ENCODE results near the gene PHYKPL.

Gene PHYKPL

DNA sequence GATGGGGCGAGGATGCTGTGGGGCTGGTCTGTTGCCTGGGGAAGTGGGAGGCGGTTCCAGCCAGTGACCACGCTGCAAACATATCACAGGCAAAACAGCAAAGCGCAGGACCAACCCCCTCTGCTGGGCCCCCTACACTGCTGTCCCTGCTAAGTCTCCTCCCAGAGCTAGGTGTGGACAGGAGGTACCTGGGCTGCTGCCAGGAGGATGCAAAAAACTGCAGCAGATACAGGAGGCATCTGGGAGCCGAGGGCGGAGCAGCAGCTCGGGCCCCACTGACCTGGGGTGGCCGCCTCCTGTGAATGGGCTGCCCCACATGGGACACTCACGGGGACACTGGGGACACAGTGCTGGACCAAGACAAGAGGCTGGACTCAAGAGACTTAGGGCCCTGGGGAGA lies 48.0 kb upstream of the PHYKPL start:
- DNase-seq (ENCODE audit: low read depth in 1 of 2, low spot score in 1 of 2) = no peak
- Histone ChIP-seq H3K27ac (replicated peaks) (no peak overlapping the region), H3K27me3 (ENCODE audit: insufficient read depth, poor library complexity, severe bottlenecking) (no peaks in the 10 kb centered on the region), H3K4me3 (replicated peaks; ENCODE audit: insufficient read depth, low read length) (no peak overlapping the region)
- TF ChIP-seq CTCF (IDR thresholded peaks at IDR 0.05; ENCODE audit: insufficient read depth, low read length) = no peak
- TF ChIP-seq GABPA (IDR thresholded peaks at IDR 0.05; ENCODE audit: low read depth) = no peak
- TF ChIP-seq, protein P1, sequence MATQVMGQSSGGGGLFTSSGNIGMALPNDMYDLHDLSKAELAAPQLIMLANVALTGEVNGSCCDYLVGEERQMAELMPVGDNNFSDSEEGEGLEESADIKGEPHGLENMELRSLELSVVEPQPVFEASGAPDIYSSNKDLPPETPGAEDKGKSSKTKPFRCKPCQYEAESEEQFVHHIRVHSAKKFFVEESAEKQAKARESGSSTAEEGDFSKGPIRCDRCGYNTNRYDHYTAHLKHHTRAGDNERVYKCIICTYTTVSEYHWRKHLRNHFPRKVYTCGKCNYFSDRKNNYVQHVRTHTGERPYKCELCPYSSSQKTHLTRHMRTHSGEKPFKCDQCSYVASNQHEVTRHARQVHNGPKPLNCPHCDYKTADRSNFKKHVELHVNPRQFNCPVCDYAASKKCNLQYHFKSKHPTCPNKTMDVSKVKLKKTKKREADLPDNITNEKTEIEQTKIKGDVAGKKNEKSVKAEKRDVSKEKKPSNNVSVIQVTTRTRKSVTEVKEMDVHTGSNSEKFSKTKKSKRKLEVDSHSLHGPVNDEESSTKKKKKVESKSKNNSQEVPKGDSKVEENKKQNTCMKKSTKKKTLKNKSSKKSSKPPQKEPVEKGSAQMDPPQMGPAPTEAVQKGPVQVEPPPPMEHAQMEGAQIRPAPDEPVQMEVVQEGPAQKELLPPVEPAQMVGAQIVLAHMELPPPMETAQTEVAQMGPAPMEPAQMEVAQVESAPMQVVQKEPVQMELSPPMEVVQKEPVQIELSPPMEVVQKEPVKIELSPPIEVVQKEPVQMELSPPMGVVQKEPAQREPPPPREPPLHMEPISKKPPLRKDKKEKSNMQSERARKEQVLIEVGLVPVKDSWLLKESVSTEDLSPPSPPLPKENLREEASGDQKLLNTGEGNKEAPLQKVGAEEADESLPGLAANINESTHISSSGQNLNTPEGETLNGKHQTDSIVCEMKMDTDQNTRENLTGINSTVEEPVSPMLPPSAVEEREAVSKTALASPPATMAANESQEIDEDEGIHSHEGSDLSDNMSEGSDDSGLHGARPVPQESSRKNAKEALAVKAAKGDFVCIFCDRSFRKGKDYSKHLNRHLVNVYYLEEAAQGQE (IDR thresholded peaks at IDR 0.05; ENCODE audit: insufficient replicate concordance, low read depth) = no peak
- no peak for TF ChIP-seq SPI1 (IDR thresholded peaks at IDR 0.05; ENCODE audit: borderline replicate concordance, low read depth)
- no peak for TF ChIP-seq POLR2AphosphoS5 (IDR thresholded peaks at IDR 0.05; ENCODE audit: low read depth)

DNA sequence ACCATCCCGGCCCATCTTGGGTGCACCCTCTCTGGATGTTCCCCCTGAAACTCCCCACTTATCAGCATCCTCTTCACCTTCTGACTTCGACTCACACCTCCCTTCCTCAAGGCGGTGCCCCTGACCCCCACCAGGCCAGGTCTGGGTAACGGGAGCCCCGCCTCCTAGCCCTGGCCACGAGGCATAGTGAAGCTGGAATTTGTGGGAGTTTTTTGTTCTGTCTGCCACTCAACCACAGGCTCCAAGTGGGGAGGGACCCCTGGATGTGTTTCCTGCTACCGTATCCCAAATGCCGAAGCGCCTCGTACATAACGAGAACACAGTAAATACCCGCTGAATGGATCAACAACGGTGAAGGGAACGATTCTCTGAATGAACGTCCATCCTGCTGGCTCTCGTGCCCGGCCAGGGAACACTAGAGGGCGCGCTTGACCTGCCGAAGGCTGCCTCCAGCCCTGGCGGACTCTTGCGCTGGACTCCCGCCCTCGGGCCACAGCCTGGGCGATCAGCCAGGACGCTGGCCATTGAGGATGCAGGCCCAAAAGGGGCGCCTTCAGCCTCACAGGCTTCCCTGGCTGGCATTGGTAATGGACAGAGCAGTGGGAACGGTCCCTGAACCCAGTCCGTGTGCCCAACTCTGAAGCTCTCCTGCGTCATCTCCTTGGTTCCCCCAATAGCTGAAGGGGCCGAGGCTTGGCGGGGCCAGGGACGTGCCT lies 47.3 kb upstream of the PHYKPL start:
- no peak overlapping the region for H3K4me3 ChIP-seq (replicated peaks; ENCODE audit: insufficient read depth, low read length)
- peak; percentile 30 to 66 for DNase-seq (ENCODE audit: low read depth in 1 of 2, low spot score in 1 of 2)
- TF ChIP-seq, protein P1 (IDR thresholded peaks at IDR 0.05; ENCODE audit: insufficient replicate concordance, low read depth) = no peak
- peak; percentile 87 for TF ChIP-seq CTCF (IDR thresholded peaks at IDR 0.05; ENCODE audit: insufficient read depth, low read length)
- TF ChIP-seq POLR2AphosphoS5 (IDR thresholded peaks at IDR 0.05; ENCODE audit: low read depth) = 0 out of 2 replicates have a peak, but pooled peaks have one; percentile 54

DNA sequence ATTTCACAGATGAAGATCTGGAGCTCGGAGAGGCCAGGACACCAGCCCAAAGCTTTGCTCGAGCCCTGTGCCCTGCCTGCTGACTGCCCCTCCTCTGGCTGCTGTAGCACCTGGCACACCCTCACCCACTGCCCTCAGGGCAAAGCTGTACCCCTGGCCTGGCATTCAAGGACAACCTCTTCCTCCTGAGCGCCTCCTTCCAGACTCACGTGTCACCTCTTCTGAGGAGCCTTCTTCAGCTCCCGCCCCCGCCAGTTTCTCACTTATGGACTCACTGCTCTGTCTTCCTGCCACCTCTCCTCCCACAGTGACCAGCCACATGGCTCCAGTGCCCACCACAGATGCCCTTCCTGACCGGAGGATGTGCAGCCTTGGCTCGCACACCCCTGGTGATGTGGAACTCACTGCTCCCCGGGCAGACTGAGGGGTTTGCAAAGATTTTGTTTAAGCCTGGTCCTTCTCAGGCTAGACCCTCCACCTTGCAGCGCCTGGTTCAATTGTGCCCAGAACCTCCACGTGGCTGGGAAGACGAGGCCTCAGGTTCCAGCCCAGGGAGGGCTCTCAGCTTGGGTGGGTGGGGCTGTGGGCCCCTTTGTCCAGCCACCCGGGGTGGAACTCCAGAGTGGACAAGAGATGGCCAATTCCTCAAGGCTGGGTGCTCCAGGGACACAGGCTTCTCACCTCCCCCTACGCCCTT lies 46.6 kb upstream of the PHYKPL start:
- Histone ChIP-seq H3K27me3 (ENCODE audit: insufficient read depth, poor library complexity, severe bottlenecking) (no peaks in the 10 kb centered on the region), H3K27ac (replicated peaks) (no peak overlapping the region), H3K4me3 (replicated peaks; ENCODE audit: insufficient read depth, low read length) (no peak overlapping the region)
- DNase-seq (ENCODE audit: low read depth in 1 of 2, low spot score in 1 of 2) = no peak
- no peak for TF ChIP-seq SPI1 (IDR thresholded peaks at IDR 0.05; ENCODE audit: borderline replicate concordance, low read depth)
- TF ChIP-seq GABPA (IDR thresholded peaks at IDR 0.05; ENCODE audit: low read depth) = no peak
- TF ChIP-seq, protein P1 (IDR thresholded peaks at IDR 0.05; ENCODE audit: insufficient replicate concordance, low read depth) = no peak
- TF ChIP-seq CTCF (IDR thresholded peaks at IDR 0.05; ENCODE audit: insufficient read depth, low read length) = no peak
- TF ChIP-seq POLR2AphosphoS5 (IDR thresholded peaks at IDR 0.05; ENCODE audit: low read depth) = no peak

More for the DNA sequence above, 47.3 kb upstream of the PHYKPL start:
- no peaks in the 10 kb centered on the region for H3K27me3 ChIP-seq (ENCODE audit: insufficient read depth, poor library complexity, severe bottlenecking)
- H3K27ac ChIP-seq (replicated peaks) = no peak overlapping the region
